ENCODE results near the gene PIAS4.
A peak's percentile ranks its signal among the peaks of the same experiment; 100 is the strongest.

Gene PIAS4

DNA sequence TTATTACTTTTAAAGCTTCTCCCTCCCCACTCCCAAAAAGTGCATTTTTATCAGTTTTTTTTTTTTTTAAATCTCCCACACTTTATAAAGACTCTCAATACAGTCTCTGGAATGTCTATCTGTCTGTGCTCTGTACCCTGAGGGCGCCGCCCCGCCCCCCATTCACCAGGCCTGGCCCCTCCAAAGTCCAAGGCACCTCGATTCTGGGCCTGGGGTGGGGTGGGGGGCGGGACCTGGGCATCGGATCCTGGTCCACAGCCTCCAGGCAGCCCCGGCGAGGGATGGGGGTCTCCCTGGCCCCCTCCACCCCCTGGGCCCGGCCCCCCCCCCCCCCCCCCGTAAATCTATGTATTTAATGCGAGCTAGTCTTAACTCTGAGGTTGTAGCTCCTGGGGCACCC lies 35.9 kb downstream of the PIAS4 start:
- no peak for FAIRE-seq

DNA sequence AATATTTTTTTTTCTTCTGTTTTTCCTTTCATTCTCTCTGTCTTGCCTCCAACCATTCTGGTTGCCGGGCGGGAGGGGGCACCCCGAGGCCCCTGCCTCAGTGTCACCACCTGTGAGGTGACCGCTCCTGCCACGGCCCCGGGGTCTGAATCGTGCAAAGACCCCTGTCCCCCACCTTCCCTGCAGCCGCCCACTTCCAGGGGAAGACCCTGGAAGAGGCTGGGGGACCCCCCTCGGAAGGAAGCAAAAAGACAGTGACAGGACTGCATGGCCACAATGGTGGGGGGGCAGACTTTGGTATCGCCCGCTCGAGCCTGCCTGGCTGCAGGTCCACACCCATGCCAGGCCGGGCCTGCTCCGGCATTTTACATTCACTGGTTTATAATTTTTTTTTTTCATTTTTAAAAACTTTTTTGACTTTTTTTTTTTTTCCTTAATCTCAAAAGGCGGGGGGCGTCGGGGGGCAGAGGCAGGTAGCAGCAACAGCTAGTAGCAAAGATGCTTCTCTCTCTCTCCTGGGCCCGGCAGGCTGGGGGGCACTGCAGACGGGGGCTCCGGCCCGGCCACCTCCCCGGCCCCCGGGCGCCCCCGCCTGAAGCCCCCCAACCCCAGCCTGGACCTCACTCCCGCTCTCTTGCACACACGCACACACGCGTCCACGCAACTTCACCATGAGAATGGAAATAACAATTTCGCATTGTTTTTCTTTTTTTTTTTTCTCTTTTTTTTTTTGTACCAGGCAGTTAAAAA lies 36.6 kb downstream of the PIAS4 start:
- FAIRE-seq: no peak

DNA sequence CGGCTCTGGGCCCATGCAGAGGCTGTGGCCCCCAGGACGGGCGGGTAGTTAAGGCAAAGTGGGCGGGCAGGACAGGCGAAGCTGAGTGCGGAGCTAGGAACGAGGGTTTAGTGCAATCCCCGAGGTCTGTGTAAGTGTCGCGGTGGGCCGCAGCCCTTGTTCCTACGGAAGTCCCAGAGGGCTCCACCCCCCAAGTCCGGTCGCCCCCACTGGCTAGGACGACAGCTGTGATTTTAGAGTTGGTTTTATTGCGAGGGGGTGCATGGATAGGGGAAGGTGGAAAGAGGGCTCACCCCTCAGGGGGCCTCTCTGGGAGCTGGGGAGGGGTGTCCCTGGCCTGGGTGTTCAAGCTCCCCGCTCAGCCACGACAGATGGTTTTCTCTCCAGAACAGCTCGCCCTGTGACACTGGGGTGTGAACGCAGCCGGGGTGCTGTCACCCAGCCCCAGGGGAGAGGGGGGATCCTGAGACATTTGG lies 37.5 kb downstream of the PIAS4 start:
- FAIRE-seq: no peak

DNA sequence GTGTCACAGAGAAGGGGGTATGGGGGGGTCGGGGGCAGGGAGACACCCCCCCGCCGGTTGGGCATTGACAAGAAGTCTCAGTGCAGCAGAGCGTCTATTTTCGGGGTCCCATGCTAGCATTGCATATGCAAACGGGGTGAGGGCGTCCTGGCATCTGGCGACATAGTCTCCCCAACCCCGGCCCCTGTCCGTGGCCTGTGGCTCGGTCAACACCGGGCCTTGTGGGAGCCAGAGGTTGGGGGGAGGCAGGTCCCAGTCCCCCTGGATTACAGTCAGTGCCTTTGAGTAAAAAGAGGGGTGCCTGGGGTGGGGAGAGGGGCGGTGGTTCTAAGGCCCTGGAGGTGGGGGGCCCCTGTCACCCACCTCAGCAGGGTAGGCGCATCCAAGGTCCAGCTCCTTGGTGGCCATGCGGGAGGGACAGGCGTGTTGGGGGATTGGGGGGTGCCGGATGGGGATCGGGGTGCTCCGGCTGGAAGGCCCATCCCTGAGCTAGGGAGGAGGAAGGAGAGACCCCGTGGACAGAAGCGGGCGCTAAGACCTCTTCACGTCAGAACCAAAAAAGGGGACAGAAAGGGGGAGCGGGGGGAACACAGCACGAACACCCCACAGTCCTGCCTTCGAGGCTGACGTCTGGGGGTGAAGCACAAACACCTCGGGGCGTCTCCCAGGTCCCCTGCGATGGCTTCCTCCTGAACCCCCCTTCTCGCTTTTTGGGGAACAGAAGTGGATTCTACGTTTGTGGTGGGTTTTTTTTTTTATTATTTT lies 38.2 kb downstream of the PIAS4 start:
- no peak for FAIRE-seq

DNA sequence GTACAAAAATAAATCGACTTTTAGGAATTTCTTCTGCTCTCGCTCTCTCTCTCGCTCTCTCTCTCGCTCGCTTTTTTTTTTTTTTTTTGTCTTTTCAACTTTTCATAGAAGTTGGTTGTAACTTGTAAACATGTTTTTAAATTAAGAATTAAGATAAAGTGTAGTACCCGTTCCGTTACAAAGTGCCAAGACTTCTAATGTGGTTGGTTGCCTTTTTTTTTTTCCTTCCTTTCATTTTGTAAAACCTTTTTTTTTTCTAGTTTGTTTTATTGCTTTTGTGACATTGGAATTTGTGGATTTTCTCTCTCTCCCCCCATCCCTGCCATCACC lies 38.8 kb downstream of the PIAS4 start:
- peak; percentile 64 for FAIRE-seq

DNA sequence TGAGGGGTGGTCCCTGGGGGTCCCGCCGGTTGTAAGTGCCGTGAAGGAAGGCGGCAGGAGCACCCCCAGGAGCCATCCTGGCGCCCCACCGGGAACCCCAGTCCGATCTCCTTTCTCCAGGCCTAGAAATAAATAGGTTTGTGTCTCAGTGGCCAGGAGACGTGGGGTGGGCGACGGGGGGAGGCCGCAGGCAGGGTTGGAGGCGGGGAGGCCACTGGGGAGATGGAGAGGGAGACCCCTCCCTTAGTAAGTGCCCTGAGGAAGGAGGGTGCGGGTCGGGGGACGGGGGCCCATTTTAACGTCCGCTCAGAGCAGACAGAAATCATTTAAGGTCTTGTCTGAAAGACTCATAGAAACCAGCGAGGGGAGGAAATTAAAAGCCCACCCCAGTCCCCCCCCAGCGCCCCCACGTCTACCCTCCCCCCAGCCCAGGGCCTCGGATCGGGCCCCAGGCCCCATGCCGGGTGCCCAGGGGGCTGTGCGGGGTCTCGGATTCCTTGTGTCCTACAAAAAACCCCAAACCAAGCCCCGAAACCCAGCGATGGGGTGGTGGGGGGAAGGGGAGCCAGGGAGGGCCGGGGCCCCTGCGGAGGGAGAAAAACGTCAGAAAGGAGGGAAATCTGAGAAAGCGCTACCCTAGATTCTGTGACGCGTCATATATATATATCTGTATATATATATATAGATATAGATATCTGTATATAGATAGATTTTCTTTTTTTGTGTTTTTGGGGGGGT lies 39.6 kb downstream of the PIAS4 start:
- no peak for FAIRE-seq

DNA sequence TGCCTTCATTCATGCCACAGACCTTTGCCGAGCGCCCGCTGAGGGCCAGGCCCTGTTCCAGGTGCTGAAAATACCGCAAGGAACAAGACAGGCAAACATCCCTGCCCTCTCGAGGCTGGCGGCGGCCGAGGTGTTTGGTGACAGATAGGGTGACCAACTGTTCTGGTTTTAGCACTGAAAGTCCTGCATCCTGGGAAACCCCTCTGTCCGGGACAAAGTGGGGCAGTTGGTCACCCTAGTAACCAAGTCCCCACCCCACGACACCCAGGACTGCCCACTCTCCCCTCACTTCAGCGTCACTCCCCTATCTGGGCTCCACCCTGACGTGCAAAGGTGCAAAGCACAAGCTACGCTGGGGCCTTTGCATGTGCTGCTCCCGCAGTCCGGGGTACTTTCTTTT lies 41.9 kb downstream of the PIAS4 start:
- no peak for FAIRE-seq

DNA sequence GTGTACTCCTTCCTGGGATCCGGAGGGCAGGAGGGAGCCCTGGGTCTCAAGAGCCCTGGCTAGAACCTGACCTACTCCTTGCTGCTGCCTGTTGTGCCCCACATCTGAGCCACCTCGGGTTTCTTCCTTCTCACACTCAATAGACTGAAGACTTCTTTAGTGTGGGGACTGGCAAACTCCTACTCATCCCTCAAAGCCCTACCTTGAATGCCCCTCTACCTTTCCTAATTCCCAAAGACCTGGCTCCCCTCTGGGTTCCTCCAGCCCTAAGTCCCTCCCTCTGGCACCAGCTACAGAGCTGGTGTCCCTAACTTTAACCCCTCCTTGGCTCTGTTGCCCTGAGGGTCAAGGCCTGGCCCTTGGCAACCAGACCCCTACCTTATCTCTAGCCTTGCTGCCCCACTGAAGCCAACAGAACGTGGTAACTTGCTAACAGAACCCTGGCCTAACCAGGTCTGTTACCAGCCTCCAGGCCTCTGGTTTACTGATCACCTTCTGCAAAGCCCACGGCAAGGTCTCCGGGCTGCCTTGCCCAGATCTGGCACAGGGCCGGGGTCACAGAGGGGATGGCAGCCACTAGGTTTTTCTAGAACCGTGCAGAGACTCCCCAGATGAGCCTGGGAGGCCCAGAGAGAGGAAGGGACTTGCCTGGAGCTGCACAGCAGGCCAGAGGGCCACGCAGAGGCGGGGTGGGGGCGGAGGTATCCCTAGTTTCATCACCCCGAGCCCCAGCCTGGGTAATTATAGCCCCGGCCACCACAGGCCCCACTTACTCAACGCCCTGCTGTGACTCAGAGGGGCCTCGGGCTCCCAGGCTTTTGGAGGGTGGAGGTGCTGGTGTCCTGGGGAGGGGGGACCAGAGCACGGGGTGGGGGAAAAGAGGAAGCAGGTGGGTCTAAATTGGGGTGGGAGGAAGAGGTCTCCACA lies 43.9 kb downstream of the PIAS4 start:
- no peak for FAIRE-seq

DNA sequence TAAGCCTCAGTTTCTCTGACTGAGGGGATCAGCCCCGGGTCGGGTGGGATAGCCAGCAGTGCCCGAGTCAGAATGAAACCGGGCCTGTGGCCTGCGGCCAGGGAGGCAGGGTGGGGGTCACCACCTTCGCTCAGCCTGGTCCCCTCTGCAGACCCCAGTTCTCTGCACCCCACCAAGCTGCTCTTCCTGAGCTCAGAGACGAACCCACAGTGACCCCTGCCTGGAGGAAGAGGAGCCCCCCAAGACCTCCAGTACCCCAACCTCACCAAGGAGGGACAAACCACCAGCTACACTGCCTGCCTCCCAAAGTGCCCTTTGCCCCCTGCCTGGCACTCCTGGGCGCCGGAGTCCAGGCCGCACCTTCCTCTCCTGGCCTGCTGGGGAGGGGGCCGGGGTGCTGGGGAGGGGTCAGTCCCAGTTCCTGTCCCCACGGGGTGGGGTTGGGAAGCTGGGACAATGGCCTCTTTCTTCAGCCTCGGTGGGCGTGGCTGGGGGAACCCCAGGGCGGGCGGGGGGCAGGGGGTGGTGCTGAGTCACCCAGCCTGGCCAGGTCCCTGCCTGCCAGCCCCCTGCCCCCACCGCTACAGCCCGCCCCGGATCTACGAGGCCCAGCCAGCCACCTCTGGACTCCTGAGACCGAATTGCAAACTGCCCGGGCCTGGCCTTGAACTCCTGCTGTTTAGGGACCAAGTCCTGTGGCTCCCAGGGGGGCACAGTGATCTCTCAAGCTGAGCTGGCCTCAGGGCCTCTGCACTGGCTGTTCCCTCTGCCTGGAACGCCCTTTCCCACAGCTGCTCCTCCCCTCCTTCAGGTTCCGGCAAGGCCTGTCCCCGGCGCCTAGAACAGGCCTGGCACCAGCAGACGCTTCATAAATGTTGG lies 44.8 kb downstream of the PIAS4 start:
- FAIRE-seq: no peak

DNA sequence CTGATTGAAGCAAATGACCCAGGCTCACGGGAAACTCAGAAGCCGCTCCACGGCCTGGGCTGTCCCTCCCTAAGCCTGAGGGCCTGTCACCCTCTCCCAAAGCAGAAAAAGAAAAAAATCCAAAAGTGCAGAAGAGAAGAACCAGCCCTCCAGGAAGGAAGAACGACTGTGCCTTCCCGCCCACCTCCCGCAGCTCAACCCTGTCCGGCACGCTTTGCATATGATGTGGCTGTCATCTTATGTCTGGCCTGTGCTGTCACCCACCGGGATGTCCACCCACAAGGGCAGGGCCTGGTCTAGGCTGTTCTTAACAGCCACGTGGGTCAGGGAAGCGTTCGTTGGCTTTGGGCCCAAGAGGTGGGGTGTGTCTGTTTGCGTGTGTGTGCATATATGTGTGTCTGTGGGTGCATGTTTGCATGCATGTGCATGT lies 45.5 kb downstream of the PIAS4 start:
- FAIRE-seq: no peak

DNA sequence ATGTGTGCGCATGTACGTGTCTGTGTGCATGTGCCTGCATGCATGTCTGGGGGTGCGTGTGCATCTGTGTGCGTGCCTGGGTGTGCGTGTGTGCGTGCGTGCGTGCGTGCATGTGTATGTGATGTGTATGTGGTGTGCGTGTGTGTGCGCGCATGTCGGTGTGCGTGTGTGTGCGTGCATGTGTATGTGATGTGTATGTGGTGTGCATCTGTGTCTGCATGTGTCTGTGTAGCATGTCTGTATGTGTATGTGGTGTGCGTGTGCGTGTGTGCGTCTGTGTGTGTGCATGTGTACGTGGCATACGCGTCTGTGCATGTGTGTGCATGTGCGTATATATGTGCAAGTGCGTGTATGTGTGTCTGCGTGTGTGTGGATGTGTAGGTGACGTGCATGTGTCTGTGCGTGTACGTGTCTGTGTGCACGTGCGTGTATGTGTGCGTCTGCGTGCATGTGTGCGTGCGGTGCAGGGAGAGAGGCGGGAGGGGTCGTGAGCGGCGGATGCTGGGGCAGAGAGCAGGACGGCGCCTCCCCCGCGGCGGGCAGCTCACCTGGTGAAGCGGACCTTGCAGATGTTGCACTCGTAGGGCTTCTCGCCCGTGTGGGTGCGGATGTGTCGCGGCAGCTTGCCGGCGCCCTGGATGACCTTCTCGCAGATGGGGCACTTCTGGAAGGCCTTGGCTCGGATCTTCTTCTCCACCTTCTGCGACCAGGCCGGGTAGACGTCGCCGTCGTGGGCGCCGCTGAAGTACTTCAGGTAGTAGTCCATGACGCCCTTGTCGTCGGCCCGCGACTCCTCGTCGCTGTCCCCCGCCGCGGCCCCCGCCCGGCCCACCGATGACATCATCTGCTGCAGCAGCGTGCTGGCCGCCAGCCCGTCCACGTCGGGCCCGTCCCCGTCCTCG lies 46.1 kb downstream of the PIAS4 start:
- FAIRE-seq: no peak

DNA sequence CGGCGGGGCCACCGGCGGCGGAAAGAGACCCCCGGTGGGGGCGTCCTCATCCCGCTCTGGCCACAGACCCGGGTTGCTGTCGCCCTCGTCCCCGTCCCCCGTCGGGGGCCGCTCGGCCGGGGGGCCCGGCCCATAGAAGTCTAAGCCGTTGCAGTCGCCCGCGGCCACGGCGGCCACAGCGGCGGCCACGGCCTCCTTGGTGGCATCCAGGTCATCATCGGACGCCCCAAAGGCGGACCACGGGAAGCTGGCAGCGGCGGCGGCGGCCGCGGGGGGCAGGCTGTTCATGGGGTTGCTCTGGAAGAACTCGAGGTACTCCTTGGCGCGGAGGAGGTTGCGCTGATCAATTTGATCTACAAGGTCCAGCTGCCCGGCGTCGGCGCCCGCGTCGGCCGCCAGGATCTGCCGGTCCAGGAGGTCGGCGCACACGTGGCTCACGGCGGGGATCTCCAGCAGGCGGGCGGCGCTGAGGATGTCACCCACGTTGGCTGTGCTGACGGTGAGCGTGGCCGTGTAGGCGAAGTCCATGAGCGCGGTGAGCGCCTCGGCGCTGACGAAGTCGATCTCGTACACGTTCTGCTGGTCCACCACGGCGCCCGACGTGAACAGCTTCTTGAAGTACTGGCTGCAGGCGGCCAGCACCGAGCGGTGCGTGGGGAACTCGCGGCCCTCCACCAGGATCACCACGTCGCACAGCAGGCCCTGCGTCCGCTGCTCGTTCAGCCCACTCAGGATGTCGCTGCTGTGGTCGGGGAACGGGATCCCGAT lies 47.1 kb downstream of the PIAS4 start:
- FAIRE-seq: no peak

DNA sequence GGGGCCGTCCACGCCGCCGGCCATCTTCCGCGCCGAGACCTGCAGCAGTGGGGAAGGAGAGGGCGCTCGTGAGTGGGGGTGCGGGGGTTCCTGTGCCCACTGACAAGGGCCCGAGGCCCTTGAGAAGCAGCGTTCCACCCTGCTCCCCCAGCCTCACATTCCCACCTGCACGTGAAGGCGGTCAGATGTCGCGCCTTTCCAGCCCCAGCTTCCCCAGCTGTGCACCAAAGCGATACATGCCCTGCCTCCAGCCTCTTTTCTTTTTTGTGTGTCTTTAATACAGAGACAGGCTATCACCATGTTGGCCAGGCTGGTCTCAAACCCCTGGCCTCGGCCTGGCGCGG lies 47.6 kb downstream of the PIAS4 start:
- FAIRE-seq: no peak

DNA sequence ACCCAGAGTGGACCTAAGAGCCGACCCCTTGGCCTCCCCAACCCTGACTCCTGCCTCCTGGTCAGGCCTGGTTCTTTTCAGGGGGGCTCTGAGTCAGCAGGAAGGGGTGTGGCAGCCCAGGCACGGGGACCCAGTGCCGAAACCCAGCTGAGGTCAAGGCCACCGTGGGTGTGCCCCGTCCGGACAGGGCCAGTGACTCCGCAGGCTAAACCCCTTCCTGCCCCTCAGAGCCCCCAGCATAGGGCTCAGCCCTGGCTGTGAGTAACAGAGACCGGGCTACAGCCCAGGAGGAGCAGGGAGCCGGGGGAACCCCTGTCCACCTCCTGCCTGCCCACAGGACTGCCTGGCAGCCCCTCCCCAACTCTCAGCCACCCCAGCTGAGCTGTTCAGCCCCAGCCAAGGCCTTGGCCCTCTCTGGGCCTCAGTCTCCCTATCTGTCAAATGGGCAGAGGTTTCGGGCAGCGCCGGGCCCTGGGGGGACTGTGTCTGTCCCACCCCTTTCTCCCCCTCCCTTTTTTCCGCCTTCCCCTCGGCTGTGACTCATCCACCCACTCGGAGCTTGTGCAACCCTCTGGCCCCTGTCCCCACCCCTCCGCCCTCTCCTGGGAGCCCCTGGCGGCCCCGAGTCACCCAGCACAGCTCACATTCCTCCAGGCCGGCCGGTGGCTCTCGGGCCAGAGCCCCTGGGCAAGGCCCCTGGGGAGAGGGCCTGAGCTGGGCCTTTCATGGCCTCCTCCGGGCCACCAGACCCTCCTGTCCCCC lies 50.6 kb downstream of the PIAS4 start:
- FAIRE-seq: no peak

DNA sequence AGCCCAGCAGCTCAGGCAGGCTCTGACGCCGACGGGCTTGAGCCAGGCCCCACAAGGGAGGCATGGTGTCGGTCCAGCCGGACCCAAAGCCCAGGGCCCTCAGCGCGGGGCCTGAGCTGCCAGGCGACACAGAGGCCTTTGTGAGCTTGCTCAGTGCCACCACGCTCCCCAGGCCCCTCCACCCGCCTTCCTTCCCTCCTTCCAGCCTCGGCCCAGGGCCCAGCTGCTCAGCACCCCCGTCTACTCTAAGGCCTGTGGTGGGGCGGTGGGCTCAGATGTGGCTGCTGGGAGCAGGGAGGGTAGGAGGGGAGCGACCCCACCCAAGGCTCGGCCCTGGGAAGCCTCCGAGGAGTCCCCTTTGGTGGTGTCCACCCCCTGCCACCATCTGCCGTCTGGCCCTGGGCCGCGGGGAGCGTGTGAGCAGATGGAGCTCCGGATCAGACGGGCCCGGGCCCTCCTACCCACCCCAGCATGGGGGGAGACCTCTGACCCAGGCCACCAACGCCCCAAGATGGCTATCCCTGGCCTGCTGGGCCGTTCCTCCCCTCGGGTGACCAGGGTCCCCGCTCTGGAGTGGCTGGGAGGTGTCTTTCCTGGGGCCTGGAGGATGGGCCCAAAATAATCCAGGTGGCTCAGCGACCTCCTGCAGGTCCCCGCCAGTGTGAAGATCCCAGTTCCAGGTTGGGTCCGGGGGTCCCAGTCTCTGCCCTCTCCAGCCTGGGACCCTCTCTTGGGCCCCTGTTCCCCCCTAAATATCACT lies 51.3 kb downstream of the PIAS4 start:
- FAIRE-seq: no peak

DNA sequence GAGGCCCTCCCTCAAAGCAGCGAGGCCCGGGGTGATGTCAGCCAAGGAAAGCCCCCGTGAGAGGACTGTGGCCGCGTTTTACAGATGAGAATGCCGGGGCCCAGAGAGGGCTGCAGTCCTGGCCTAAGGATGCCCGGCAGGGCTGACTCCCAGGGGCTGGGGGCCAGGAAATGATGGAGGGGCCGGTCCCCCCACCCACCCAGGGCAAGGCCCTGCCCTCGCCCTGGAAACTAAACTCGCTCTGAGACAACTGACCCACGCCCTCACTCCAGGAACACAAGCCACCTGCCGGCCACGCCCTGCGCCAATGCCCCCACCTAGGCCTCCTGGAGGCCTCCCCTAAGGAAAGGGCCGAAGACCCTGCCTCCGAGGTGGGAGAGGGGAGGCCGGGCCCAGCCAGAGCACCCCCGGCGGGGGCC lies 51.9 kb downstream of the PIAS4 start:
- FAIRE-seq: no peak

DNA sequence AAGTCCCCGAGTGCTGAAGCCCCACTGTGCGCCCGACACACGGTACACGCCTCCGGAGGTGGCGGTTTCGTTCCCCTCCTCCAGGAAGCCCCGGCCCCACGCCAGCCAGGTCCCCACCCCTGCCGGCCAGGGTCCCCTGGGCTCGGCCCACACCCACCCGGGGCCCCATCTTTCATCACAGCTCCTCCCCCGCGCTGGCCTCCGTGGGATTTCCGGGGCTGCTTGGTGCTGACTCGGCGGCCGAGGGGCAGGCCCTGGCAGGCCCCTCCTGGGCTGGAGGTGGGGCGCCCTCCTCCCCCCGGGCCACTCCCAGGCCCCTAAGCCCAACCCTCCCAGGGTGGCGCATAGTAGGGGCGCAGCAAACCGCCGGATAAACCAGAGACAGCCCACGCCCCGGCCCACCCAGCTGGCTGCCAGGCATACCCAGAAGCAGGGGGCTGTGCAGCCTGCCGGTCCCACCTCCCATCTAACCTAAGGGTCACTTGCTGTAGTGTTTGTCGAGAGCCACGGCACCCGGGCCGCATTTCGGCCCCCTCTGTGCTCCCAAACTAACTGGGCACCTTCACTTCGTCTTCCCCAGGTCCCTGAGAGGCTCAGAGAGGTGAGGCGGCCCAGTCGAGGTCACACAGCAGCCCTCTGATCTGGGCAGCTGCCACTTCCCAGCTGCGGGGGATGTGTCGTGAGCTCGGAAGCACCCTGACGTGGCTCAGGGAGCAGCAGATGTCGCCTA lies 52.5 kb downstream of the PIAS4 start:
- FAIRE-seq: no peak
